HTERT RPE-1 (cell line): ENCODE data around the gene BRAF.
"Not testable (repeated sequence)": the region's sequence is repeated elsewhere in the genome, so short reads cannot be mapped to it uniquely, and the experiment has no call there.

ENCODE experiments used
- in situ Hi-C: fragments of 300-500 bp; cut with MboI; formaldehyde crosslinking; loops from 4 replicates; pipeline ENCODE4 v1.14.3; 2020; ENCODE audit warnings: low sequenced_read_pairs

The BRAF gene

DNA sequence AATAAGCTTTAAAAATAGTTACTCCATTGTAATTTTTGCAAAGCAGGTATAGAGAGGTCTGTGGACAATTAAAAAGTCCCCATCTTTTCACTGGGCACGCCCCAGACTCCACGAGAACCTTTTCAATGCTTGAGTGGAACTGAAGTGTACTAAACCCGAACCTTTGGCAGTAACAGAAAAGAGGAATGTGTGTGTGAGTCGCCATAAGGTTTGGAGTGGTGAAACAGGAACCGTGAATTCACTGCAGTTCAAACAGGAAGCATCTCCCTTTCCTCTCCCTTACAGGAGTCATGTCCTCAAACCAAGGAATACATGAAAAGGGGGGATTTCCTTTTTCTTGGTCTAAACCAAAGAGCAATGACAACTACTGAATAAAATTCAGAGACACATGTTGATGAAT is 205.0 kb downstream of the BRAF start:
- in situ Hi-C loops: no loop called here

DNA sequence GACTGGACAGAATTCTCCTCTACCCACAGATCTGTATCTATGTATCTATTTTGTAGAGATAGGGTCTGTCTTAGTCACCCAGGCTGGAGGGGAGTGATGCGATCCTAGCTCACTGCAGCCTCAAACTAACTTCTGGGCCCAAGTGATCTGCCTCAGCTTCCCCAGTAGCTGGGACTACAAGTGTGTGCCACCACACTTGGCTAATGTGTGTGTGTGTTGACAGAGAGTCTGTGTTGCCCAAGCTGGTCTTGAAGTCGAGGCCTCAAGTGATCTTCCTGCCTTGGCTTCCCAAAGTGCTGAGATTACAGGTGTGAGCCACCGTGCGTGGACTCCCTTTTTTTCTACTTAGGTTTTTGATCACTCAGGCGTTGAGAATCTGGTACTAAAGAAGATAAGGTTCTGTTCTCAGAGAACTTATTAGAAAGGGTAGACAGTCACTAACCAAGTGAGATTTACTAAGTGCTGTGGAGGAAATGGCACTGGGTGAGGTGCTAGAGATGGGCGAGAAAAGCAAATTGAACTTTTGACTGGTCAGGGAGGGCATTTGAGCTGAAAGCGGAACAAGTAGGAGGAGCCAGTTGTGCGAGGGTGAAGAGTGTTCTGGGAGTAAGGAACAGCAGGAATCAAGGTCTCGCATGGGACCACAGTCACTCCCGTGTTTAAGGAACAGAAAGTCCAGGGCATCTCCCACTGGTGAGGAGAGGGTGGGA is 210.2 kb downstream of the BRAF start:
- in situ Hi-C loops: no loop called here

DNA sequence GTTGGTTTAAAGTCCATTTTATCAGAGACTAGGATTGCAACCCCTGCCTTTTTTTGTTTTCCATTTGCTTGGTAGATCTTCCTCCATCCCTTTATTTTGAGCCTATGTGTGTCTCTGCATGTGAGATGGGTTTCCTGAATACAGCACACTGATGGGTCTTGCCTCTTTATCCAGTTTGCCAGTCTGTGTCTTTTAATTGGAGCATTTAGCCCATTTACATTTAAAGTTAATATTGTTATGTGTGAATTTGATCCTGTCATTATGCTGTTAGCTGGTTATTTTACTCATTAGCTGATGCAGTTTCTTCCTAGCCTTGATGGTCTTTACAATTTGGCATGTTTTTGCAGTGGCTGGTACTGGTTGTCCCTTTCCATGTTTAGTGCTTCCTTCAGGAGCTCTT is 212.3 kb downstream of the BRAF start:
- in situ Hi-C loops: not testable (repeated sequence)

DNA sequence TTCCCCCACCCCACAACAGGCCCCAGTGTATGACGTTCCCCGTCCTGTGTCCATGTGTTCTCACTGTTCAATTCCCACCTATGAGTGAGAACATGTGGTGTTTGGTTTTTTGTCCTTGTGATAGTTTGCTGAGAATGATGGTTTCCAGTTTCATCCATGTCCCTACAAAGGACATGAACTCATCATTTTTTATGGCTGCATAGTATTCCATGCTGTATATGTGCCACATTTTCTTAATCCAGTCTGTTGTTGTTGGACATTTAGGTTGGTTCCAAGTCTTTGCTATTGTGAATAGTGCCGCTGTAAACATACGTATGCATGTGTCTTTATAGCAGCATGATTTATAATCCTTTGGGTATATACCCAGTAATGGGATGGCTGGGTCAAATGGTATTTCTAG is 216.0 kb downstream of the BRAF start:
- in situ Hi-C loops: not testable (repeated sequence)

DNA sequence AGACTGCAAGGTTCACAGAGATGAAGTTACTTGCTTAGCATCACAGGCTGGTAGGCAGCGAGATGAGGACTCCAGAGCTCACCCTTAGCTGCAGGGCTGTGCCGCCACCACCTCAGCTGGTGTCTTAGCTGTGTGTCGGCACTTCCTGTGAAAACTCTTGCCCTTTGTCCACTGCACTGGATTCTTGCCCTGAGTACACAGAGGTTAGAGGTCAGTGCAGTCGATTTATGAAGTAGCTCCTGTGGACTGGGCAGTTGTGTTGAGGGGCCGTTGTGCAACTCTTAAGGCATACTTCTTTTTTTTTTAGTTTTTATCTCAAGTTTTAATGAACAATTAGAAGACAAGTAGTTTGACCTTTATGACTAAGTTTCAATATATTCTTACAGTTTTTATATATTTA is 217.6 kb downstream of the BRAF start:
- in situ Hi-C loops: no loop called here

DNA sequence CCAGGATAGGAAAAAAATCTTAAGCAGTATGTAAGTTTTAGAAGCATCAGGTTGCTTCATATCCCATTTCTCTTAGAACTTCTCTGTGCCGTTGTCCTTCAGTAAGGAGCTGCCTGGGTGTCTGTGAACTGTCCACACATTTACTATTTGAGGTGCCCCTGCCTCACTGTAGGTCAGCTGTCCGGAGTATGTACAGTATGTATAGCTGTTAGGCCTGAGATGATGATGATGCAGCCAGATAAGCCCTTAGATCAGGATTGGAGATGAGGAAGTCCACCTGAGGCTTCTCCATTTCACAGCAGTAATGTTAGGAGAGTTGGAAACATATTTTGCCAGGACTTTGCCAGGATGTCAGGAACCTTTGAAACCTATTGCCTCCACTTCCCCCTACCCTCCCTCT is 220.5 kb downstream of the BRAF start:
- in situ Hi-C loops: no loop called here

DNA sequence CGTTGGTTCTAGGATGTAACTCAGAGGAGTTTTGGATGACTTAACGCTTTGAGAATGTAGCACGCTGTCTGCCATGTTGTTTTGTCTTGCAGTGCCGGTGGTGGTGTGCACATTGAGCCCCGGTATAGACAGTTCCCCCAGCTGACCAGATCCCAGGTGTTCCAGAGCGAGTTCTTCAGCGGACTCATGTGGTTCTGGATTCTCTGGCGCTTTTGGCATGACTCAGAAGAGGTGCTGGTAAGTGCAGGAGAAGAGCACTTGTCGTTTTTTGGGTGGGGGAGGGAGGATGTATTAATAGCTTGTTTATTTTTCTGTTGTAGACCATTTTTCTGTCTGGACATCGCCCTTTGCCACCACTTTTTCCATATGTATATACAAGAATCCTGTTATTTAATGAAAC is 222.0 kb downstream of the BRAF start:
- in situ Hi-C loops: no loop called here

DNA sequence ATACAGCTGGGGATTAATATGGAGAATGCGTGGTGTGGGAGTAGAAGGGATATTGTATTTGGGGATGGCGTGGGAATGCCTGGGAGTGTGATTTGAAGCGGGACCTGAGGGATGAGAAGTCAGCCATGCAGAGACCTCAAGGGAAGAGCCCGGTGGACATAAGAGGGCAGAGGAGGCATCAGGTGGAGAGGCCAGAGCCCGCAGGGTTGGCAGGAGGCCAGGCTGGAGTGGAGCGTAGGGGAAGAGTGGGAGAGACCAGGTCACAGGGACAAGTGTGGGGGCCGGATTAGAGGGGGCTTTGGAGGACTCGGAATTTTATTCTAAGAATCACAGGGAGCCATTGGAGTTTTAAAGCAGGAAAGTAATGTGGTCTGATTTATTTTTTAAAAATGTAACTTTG is 226.3 kb downstream of the BRAF start:
- in situ Hi-C loops: no loop called here

DNA sequence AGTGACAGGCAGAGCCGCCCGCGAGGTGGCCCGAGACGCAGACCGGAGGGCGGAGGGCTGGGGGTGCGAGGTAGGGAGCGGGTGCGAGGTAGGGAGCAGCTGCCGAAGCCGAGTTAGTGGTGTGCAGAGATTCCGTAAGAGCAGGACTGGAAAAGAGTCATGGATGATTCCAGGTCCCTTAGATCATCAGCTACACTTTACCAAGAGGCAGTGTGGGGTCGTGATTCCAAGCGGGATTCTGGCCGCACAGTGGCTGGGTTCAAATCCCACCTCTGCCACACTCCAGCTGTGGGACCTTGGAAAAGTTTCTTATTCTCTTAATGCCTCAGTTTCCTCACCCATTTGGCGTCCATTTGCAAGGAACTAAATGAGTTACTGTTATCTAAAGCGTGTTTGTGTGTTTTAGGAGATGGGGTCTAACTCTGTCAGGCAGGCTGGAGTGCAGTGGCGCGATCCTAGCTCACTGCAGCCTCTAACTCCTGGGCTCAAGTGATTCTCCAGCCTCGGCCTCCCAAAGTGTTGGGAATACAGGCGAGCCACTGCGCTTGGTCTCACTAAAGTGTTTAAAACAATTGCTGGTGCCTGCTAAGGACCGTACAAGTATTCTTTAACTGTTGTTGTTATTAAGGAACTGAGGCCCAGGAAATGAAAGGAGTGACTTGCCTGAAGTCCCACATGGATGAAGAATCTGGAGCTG is 227.1 kb downstream of the BRAF start:
- in situ Hi-C loops: no loop called here

DNA sequence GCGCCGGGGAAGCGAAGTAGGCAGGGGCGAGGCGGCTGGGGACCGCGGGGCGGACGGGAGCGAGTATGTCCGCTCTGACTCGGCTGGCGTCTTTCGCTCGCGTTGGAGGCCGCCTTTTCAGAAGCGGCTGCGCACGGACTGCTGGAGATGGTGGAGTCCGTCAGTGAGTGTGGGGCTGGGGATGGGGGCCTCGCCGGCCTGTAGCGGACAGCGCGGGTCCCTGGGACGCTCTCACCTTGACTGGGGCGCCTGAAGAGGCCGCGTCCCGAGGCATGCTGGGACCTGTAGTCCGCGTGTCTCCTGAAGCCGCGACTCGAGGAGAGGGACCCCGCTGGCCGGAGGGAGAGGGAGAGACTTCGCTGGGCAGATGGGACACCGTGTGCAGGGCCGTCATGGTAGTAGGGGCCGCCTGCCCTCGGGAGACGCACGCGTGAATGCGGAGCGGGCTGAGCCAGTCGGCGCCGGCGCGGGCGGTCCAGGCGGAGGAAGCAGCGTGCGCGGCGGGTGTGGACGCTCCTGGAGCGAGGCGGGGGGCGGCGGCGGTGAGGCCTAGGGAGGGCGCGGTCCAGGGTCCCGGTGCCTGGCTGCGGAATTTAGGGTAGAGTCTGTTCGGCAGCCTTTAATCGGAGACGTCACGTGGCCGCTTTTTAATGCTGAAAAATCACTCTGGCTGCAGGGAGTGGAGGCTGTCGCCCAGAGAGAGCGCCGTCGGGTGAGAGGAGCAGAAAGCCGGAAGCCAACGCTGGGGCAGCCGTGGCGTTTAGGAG is 227.9 kb downstream of the BRAF start, which contains the start of gene NDUFB2:
Gene NDUFB2 (plus strand): TSS at position 29 of the 767 bp plus-strand sequence. CDS start 37 bp downstream, at position 66.
- in situ Hi-C loops: no loop called here

DNA sequence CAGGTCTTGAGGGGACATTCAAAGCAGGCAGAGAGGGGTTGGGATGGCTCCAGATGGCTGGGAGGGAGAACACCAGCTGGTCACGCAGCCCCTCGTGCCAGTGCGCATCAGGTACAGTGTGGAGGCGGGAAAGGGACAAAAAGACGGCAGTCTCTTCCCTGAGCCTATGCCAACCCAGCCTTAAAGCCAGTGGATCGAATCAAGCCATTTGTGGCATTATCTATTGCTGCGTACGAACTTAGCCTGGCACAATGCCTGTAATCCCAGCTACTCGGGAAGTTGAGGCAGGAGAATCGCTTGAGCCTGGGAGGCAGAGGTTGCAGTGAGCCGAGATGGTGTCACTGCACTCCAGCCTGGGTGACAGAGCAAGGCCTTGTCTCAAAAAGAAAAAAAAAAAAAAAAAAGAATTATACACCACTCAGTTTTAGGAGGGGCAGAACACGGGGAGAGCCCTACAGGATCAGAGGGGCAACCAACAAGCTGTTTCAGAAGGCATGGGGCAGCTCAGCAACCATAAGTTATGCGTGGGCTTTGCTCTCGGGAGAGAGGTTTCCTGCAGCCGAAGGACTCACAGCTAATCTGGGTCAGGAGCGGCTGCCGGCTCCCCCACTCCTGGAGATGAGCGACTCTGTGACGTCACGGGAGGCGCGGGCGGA is 228.6 kb downstream of the BRAF start:
- in situ Hi-C loops: no loop called here

DNA sequence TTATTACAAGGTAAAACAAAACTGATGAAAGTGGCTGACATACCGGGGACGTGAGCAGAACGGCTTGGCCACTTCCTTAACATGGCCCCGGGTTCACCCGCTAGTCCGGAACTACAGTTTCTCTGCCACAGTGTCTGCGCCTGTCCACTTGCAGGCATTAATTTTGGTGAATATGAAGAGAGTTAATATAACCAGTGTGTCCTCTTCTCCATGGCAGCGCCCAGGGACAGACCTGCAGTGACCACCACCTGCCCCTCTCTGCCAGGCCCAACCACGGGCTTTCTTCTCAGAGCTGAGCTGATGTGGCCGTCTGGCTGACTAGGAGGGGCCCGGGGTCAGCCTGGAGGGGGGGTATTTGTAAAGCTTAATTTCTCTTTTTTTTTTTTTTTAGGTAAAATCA is 229.3 kb downstream of the BRAF start:
- in situ Hi-C loops: no loop called here

DNA sequence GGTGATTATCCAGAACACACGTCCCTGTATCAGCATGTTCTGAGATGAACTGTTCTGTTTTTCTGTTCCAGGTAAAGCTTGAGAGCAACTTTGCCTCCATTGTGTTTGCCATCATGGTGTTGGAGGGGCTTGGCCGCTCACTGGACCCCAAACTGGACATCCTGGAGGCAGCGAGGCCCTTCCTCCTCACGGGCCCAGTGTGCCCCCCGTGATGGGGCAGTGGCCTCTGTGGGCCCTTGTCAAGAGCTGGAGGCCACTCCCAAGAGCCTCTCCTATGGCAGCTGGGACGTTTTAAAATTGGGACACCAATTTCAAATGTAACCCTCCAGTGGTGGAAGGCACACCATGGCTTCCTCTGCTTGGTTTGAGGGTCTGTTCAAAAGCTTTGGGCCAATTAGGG is 230.1 kb downstream of the BRAF start:
- in situ Hi-C loops: no loop called here

DNA sequence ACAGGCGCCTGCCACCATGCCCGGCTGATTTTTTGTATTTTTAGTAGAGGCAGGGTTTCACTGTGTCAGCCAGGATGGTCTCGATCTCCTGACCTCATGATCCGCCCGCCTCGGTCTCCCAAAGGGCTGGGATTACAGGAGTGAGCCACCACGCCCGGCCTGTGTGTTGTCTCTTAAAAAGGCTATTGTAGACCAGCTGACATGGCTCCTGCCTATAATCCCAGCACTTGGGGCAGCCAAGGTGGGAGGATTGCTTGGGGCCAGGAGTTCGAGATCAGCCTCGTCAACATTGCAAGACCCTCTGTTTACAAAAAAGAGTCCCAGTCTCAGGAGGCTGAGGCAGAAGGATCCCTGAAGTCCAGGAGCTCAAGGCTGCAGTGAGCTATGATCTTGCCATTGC is 230.9 kb downstream of the BRAF start:
- in situ Hi-C loops: not testable (repeated sequence)

DNA sequence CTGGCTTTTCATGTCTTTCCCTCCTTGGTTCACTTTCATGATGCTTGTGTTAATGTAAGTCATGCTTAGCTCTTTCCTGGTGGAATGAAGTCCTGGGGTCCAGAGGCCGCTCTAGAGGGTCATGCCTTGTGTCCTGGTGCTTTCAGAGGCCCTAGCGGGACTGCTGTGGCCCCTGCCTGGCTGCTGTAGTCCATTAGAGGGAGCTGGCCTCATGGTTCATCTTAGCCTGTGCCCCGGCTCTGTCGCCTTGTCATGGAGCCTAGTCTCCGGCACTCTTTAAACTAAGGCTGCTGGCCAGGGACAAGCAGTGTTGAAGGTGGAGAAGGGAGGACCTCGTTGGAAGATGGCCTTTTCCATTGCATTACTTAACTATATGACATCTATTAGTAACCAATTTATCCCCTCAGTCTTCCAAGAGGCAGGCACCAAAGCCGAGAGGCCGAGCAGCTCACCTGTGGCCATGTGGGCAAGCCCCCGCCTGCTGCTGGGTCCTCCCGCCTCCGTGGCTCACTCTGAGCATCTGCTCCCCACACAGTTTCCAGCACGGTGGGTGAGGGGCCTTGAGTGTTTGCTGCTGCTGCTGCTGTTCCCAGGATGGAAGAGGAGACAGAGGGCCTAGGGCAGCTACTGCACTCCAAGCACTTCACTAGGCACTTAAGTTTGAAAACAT is 233.2 kb downstream of the BRAF start:
- in situ Hi-C loops: no loop called here

DNA sequence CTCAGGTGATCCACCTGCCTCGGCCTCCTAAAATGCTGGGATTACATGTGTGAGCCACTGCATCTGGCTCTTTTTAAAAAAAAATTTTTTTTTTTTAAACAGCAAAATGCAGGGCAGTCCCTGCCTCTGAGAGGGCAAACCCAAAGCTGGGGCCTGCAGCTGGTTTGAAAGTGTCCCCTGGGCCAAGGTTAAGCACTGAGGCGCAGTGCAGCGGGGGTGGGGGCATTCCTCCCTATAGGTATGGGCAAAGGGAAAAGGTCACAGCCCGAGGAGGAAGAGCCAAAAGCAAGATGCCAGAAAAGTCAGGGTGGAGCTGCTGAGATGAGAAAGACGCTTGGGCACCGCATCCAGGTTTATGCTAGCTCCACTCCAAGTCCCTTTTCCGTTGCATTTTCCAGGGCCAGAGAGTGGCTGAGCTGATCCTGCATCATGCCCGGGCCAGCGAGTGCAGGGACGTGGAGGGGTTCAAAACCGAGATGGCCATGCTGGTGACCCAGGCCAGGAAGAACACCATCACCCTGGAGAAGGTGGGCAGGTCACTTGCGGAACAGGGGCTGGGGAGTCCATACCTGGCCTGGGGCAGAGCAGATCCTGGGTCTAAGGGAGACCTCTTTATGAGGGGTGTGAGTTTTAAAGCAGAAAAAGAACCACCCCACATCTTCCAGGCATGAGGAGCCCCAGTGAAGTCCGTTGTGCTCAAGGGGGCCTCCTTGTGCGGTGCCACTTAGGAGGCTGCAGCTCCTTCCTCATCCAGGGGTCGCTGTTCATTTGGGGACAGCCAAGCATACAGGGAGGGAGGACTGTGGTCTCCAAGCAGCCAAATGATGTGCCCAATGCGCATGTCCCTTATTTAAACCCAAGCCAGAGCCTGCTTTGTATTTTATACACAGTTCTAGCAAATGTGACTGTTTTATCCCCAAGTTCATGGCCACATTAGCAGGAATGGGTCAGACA is 235.3 kb downstream of the BRAF start:
- in situ Hi-C loops: no loop called here

DNA sequence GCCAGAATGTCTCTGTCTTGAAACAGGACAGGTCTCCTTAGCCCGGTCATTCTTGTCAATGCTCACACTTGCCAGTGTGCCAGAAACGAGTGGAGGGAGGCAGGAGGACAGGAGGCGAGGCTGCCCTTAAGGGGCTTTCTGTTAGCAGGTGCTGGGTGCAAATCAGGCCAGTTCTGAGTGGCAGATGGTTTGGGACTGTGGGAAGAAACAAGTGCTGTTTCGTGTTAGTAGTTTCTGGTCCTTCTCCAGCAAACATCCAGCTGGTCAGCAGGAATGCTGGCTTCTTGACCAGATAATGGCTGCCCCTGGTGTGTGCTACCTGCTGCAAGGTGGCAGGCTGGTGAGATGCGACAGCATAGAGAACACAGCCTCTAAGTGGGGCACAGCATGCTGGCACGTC is 236.4 kb downstream of the BRAF start:
- in situ Hi-C loops: no loop called here

DNA sequence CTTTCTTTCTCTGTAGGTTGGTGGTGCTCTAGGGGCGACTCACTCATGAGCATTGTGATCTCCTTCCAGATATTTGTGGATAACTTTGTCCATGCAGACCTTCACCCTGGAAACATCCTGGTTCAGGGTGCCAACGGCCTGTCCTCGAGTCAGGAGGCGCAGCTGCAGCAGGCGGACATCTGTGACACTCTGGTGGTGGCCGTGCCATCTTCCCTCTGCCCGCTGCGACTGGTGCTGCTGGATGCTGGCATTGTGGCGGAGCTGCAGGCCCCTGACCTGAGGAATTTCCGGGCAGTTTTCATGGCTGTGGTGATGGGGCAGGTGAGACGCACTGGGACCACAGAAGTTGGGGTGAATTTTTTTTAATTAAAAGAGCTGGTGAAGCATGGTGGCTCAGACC is 237.8 kb downstream of the BRAF start:
- in situ Hi-C loops: no loop called here

DNA sequence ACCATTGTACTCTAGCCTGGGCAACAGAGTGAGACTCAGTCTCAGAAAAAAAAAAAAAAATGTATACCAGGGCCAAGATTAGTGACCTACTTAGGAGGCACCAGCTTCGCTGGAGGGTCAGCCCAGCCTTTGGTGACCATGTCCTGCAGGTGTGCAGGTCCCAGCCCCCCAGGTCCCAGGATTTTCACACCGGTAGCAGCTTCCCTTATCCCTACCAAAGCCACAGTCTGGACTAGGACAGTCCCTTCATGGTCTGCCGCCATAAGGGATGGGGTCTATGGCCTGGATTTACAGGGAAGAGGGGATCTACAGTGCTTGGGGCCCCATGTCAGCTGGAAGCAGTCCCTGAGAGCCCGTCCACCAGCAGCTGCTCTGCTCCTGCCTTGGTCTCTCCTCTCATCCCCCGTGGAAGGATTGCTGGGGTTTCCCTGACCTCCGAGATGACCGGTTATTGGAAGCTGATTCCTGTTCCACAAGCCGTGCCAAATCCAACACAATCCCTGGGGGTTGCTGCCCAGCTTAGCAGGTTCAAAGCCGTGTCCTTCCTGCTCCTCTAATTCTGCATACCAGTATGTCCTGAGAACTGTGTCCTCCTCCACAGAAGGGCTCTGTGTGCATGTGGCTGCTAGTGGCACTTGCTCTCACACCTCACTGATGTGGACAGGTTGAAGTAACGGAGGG is 239.2 kb downstream of the BRAF start:
- in situ Hi-C loops: no loop called here
